ENCODE measurements around the gene SNX15.

Gene SNX15

GRCh38 chr11:65058012-65058411 lies 30.8 kb downstream of the SNX15 start:
- DNase-seq = no peak

DNA sequence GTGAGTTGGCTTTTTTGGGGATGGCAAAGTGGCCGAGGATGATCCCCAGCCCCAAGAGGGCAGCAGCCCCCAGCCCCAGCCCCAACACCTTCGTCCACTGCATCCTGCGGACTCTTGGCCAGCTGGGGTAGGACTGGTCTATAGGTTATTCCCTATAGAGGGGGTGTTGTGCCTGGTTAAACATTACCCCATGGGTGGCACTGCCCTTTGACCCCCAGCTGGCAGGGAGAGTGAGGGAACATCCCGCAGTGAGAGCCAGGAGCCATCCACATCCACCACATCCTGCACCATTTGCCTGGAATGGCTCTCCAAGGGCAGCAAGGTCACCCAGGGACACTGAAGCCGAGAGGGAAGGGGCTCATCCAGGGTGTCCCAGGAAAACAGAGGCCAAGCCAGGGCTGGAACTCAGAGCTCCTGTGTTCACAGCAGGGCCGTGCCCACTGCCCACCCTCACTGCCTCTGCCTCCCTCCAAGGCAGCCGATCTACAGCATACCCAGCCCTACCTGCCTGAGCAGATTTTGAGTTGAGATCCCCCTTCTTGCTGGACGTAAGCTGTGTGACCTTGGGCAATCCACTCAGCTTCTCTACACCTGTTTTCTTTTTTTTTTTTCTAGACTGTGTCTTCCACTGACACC lies 31.3 kb downstream of the SNX15 start, which contains the start of gene NAALADL1:
Gene NAALADL1, minus strand, starts transcription at position 135 of the 636 bp plus-strand sequence. Its CDS starts 32 bp downstream, at position 103.
- no peak for DNase-seq

DNA sequence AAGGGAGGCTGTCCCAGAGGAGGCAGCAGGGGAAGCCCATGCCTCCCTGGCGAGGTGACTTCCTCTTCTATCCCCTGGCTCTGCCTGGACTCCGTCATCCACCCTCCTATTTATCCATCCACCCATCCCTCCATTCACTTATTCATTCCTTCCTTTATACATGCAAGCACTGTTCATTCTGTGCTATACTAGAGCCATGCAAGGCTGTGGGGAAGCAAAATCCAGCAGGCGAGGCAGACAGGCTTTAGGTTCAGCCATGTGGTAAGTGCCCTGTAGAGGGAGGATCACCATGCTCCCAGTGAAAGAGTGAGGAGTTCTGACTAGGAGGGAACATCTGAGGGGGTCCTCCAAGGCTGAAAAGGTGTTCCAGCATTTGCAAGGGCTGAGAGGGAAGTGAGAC lies 32.3 kb downstream of the SNX15 start:
- no peak for DNase-seq

DNA sequence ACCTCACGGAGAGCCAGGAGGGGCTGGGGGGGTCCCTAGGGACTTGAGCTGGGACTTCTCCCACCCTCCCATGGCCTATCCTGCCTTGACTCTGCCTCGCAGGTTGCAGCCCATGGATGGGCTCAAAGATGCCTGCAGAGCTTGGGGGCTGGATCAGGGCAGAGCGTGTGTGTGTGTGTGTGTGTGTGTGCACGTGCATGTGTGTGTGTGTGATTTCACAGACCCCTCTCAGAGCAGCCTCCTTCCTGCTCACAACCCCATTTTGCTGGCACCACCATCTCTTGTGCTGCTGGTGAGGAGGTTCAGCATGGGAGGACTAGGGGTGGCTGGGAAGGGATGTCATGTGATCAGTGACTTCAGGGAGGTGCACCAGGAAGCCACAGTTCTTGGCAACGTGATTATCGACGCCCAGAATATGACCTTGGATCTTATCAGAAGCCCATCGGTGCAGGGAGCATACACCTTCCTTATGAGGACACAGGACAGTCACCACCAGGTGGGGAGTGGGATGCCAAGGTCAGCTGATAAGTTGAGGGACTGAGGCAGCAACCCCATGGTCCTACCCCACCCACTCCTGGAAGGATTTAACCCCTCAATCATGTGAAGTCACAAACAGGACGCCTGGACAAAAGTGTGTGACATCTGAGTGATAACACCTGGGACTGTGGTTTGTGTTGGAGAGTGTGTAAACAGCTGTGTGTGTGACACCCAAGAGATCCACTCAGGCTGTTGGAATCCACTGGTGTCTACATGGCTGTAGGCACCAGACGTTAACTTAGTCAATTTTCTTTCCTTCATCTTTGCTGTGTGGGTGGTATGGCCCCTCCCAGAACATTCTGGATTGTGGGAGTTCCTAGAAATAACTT lies 33.0 kb downstream of the SNX15 start:
- no peak for DNase-seq

DNA sequence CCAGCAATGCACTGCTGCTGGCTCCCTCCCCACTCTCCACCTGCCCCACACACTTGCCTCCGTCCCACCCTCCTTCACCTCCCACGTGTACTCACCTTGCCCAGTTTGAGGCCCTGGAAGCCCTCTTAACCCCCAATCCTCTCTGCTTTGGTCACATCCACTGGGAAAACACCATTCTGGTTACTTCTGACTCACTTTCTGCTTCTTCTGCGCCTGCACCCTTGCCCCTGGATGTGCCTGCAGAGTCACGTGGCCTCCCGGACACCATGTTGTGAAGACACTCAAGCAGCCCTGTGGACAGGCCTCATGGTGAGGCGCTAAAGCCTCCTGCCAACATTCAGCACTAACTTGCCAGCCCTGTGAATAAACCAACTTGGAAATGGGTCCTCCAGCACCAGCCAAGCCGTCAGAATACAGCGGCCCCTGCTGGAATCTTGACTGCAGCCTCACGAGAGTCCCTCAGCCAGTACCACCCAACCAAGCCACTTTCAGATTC lies 33.7 kb downstream of the SNX15 start:
- DNase-seq = no peak

- DNase-seq = peak in 1 of 4 experiments; percentile 22
Measured at GRCh38 chr11:65063532-65063931, 36.3 kb downstream of the SNX15 start.

DNA sequence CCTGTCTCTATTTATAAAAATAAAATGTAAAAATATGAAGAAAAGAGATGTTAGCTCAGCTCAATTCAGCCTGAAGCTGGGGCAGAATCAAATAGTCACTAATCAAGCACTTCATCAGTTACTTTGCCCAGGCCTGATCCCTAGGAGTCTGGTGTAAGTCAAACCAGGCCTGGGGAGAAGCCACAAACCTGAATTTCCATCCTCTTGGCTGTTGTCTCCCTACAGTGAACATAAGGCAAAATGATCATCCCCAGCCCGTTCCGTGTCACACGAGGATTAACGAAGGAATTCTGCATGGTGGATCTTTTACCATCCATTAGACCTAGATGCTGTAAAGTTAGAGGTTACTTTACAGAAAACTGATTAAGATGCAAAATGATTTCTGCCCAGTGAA lies 37.6 kb downstream of the SNX15 start:
- DNase-seq = no peak

DNA sequence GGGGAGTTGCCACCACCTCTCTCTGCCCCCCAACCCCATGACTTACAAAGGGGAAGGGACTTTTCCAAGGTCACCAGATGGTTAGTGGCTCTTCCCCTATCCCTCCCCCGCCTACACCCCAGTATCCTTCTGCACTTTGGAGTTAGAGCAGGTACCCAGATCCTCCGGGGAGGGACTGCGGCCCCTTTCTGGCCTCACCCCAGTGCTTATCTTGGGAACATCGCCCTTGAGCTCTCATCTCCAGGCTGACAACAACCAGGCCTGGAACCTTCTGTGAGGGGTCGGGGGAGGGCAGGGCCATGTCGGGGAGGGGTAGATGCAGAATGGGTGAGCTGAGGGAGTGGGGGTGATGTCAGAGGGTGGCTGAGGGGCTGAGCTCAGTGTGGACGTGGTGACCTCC lies 38.6 kb downstream of the SNX15 start:
- peak in 1 of 4 experiments; percentile 30 for DNase-seq

- no peak for DNase-seq
Measured at GRCh38 chr11:65066315-65066714, 39.1 kb downstream of the SNX15 start.

- DNase-seq = no peak
Measured at GRCh38 chr11:65066805-65067291, 39.6 kb downstream of the SNX15 start.

DNA sequence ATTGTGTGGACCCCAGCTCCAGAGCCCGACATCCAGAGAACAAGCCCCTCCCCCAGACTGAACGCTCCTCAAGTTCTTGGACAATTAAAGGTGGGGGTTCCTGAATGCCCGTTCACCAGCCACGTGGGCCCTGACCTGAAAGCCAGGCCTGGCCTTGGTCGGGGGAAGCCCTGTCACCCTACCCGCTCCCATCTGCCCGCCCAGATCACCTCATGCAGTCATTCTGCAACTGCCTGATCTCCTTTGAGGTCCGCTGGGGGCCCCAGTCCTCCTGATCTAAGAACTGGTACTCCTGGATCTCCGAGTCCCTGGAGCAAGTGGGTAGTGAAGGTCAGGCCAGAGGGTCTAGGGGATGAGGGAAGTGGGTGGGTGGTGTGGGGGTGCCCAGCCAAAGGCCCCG lies 40.2 kb downstream of the SNX15 start:
- no peak for DNase-seq

DNA sequence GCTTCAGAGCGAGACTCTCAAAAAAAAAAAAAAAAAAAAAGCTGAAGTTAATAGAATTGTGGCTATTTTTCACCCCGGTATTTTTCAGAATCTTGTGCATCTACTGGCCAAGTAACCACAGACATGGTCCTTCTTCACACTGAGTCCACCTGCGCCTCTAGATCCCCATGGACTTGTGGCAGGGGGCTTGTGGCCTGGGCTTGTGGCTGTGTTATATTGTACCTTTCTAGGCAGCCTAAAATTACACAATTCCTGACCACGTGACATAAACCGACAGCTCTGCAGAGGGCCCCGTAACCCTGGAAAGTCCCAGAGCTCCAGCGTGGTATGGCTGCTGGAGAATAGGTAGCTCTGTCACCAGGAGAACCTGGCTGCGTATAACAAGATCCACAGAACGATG lies 42.0 kb downstream of the SNX15 start:
- DNase-seq = peak in 3 of 4 experiments; percentile 32 to 40 (median 39)

GRCh38 chr11:65071907-65072630 lies 44.8 kb downstream of the SNX15 start:
- peak in 2 of 4 experiments; percentile 28 to 35 for DNase-seq

DNA sequence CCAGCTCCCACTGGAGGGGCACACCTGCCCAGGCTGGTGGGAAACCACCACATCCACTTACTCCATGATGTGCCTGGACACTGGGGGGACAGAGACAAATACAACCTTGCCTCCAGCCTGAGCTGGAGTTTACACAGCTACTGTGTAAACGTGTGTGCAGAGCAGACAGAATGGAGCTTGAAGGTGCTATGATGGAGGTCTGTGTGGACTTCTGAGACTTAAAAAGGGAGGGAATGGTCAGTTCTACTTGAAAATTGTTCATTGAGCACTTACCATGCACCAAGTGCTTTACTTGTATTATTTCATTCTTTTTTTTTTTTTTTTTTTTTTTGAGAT lies 45.4 kb downstream of the SNX15 start:
- no peak for DNase-seq

DNA sequence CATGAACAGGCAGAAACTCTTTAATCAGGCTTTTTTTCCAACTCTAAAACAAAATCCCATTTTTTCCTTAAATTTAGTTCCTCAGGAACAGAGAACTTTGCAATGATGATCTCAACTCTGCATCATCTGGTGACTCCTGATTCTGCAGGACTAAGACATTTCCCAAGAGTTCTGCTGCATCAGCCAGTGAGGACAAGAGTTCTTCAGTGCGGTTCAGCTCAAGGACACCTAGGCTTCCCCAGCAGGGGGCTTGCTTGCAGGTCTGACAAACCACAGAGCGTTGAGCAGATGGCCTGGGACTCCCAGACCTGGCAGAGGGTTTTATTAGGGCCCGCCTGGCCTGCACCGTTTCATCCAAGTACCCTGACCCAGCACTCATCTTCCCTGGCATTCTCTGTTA lies 50.2 kb downstream of the SNX15 start:
- peak; percentile 23 to 60 (median 58) for DNase-seq

DNA sequence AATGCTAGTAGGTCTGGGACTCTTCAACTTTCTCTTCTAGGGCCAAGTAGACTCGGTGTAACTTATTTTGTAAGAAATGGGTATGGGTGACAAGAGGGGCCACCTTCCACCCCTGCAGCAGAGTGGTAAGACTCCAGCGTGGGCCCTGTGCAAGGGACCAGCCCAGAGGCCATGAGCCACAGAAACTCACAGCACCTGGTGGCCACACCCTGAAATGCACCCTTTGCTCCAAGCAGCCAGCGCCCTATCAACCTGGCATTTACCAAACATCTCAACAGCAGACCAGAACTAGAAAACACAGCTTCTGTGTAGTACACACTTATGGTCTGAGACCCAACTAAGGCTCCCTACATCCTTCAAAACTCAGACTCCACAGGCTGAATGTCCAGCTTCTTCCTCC lies 50.9 kb downstream of the SNX15 start:
- DNase-seq = peak; percentile 58 to 77 (median 67)

DNA sequence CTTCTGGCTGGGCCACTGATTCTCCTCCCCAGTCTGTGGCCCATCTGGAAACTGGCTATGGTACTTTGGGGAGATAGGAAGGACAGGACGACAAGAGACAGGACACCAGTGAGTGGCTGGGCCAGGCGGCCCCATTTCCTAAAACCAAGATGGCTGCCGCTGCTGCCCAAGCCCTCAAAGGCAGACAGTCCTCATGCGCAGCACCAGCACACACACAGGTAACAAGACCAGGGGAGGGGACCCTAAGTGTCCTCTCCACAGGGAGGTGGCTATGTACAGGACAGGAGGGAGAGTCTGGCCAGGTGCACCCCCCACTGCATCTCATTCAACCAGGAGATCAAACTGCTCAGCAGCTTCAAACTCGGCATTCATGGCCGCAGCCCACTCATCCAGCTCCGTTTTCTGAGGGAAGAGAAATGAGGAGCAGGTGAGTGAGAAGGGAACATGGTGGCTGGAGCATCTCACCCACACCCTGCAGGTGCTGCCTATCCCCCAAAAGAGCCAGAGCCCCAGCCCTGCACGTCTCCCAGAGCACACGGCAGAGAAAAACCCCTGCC lies 51.6 kb downstream of the SNX15 start:
- no peak for DNase-seq

GRCh38 chr11:65083134-65083833 lies 56.0 kb downstream of the SNX15 start:
- DNase-seq = no peak

GRCh38 chr11:65083834-65084597 lies 56.8 kb downstream of the SNX15 start, which contains the start of the genes CDCA5 and ZFPL1:
Gene CDCA5 (minus strand): TSS chr11:65084040. CDS start chr11:65083978, 62 bp downstream.
Gene ZFPL1 (plus strand): TSS chr11:65084222. CDS start chr11:65084699, 477 bp downstream.
- DNase-seq = peak; percentile 98 to 99 (median 98)

- DNase-seq = no peak
Measured at GRCh38 chr11:65084598-65085375, 57.5 kb downstream of the SNX15 start.

Data from suppressor macrophage (primary cell).